ENCODE data around the gene RAPGEF2.

The RAPGEF2 gene

DNA sequence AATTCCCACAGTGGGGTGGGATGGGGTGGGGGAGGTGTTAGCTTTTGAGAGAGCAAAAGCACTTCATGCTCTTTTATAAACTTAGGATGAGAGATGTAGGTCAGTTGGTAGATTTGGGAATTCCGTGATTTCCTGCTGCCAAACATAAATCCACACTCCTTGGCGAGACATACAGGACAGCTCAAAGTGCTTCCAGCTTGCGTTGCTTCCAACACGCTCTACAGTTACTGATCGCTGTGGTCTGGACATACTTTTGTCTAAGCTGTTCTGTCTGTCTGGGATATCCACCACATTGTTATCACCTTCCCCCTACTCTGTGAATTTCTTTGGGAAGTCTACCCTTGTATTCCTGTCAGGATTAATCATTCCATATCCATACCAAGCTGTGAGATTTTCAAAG, 117.5 kb downstream of the RAPGEF2 start:
- no peaks in the 10 kb centered on the region for H3K36me3 ChIP-seq (ENCODE audit: control insufficient read depth, low read length)
- no peaks in the 10 kb centered on the region for H3K27me3 ChIP-seq (ENCODE audit: control insufficient read depth, low read length)
- no peaks in the 10 kb centered on the region for H3K9me3 ChIP-seq (ENCODE audit: control insufficient read depth, insufficient read depth, low read length)
- no peaks in the 10 kb centered on the region for H3K9me2 ChIP-seq (replicated peaks; ENCODE audit: control insufficient read depth, low read length)
- no peaks in the 10 kb centered on the region for H3F3A ChIP-seq (ENCODE audit: control insufficient read depth, insufficient read depth)
- no peaks in the 10 kb centered on the region; the same call in 1 of the 2 replicates for H4K20me1 ChIP-seq (ENCODE audit: control insufficient read depth, insufficient read depth, low read depth, low read length)
- no peaks in the 10 kb centered on the region for H3K4me1 ChIP-seq (ENCODE audit: control insufficient read depth, low read length)
- H3K27ac ChIP-seq (ENCODE audit: low read depth, low read length), result no peak overlapping the region
- H3K4me2 ChIP-seq (ENCODE audit: low read length), result no peak overlapping the region
- no peaks in the 10 kb centered on the region for H3K79me2 ChIP-seq (ENCODE audit: control insufficient read depth, low read length)
- TF ChIP-seq, protein P1, sequence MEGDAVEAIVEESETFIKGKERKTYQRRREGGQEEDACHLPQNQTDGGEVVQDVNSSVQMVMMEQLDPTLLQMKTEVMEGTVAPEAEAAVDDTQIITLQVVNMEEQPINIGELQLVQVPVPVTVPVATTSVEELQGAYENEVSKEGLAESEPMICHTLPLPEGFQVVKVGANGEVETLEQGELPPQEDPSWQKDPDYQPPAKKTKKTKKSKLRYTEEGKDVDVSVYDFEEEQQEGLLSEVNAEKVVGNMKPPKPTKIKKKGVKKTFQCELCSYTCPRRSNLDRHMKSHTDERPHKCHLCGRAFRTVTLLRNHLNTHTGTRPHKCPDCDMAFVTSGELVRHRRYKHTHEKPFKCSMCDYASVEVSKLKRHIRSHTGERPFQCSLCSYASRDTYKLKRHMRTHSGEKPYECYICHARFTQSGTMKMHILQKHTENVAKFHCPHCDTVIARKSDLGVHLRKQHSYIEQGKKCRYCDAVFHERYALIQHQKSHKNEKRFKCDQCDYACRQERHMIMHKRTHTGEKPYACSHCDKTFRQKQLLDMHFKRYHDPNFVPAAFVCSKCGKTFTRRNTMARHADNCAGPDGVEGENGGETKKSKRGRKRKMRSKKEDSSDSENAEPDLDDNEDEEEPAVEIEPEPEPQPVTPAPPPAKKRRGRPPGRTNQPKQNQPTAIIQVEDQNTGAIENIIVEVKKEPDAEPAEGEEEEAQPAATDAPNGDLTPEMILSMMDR (IDR thresholded peaks at IDR 0.05; ENCODE audit: low read depth, low read length, poor library complexity, severe bottlenecking), result no peak
- no peak for TF ChIP-seq EZH2phosphoT487 (IDR thresholded peaks at IDR 0.05; ENCODE audit: borderline replicate concordance, low read length)
- H3K4me3 ChIP-seq (ENCODE audit: low read length), result no peak overlapping the region

DNA sequence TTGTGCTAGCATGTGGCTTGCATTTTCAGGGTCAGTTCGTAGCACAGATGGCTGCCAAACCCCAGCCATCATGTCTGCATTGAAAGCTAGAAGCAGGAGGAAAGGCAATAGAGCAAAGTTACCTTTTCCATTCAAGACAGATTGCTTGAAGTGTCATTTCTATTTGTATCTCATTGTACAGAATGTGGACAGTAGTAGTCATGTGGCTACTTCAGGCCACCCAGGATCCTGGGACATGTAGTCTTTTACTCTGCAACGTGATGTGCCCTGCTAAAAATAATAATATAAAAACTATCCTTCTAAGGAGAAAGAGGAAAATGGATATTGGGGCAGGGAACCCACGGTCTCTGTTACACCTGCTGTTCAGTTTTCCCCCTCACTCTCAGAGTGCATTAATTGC, 118.4 kb downstream of the RAPGEF2 start:
- no peaks in the 10 kb centered on the region for H3F3A ChIP-seq (ENCODE audit: control insufficient read depth, insufficient read depth)
- no peaks in the 10 kb centered on the region for H3K27me3 ChIP-seq (ENCODE audit: control insufficient read depth, low read length)
- H3K36me3 ChIP-seq (ENCODE audit: control insufficient read depth, low read length), result no peaks in the 10 kb centered on the region
- no peak overlapping the region for H3K27ac ChIP-seq (ENCODE audit: low read depth, low read length)
- no peaks in the 10 kb centered on the region for H3K9me3 ChIP-seq (ENCODE audit: control insufficient read depth, insufficient read depth, low read length)
- no peaks in the 10 kb centered on the region for H3K4me1 ChIP-seq (ENCODE audit: control insufficient read depth, low read length)
- no peak for TF ChIP-seq EZH2phosphoT487 (IDR thresholded peaks at IDR 0.05; ENCODE audit: borderline replicate concordance, low read length)
- TF ChIP-seq, protein P1 (IDR thresholded peaks at IDR 0.05; ENCODE audit: low read depth, low read length, poor library complexity, severe bottlenecking), result no peak
- no peaks in the 10 kb centered on the region for H3K9me2 ChIP-seq (replicated peaks; ENCODE audit: control insufficient read depth, low read length)
- H3K4me2 ChIP-seq (ENCODE audit: low read length), result no peak overlapping the region
- H3K4me3 ChIP-seq (ENCODE audit: low read length), result no peak overlapping the region
- no peaks in the 10 kb centered on the region; the same call in 1 of the 2 replicates for H4K20me1 ChIP-seq (ENCODE audit: control insufficient read depth, insufficient read depth, low read depth, low read length)
- no peaks in the 10 kb centered on the region for H3K79me2 ChIP-seq (ENCODE audit: control insufficient read depth, low read length)

DNA sequence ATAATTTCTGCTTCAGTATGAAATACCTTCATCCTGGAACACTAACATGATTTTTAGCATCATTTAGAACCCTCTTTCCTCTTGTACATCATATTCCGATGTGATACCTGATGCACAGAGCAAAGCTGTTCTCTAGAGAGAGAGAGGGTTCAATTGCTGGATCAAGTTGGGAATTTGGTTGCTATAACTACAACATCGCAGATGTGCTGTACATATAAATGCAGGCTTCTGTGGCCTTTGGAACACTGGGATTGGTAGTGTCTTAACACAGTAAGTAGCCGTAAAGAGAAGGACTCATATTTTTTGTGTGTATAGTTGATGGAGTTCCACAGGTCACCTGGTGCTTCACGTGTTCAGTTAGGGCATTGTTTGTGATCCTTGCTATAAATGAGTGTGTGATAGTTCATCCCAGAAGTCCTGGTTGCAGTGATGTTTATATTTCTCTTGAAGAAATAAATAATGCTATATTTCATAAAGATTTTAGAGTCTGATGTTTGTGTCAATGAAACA, 119.2 kb downstream of the RAPGEF2 start:
- Histone ChIP-seq H3K9me3 (ENCODE audit: control insufficient read depth, insufficient read depth, low read length) (no peaks in the 10 kb centered on the region), H3K9me2 (replicated peaks; ENCODE audit: control insufficient read depth, low read length) (no peaks in the 10 kb centered on the region), H3F3A (ENCODE audit: control insufficient read depth, insufficient read depth) (no peaks in the 10 kb centered on the region), H3K27ac (ENCODE audit: low read depth, low read length) (no peak overlapping the region), H3K4me1 (ENCODE audit: control insufficient read depth, low read length) (no peaks in the 10 kb centered on the region), H3K36me3 (ENCODE audit: control insufficient read depth, low read length) (no peaks in the 10 kb centered on the region), H3K27me3 (ENCODE audit: control insufficient read depth, low read length) (no peaks in the 10 kb centered on the region), H3K4me3 (ENCODE audit: low read length) (no peak overlapping the region), H4K20me1 (ENCODE audit: control insufficient read depth, insufficient read depth, low read depth, low read length) (no peaks in the 10 kb centered on the region; the same call in 1 of the 2 replicates), H3K4me2 (ENCODE audit: low read length) (no peak overlapping the region), H3K79me2 (ENCODE audit: control insufficient read depth, low read length) (no peaks in the 10 kb centered on the region)
- TF ChIP-seq, protein P1 (IDR thresholded peaks at IDR 0.05; ENCODE audit: low read depth, low read length, poor library complexity, severe bottlenecking), result no peak
- TF ChIP-seq EZH2phosphoT487 (IDR thresholded peaks at IDR 0.05; ENCODE audit: borderline replicate concordance, low read length), result no peak
